Measurements from ENCODE around the gene TENM4.

Gene TENM4

DNA sequence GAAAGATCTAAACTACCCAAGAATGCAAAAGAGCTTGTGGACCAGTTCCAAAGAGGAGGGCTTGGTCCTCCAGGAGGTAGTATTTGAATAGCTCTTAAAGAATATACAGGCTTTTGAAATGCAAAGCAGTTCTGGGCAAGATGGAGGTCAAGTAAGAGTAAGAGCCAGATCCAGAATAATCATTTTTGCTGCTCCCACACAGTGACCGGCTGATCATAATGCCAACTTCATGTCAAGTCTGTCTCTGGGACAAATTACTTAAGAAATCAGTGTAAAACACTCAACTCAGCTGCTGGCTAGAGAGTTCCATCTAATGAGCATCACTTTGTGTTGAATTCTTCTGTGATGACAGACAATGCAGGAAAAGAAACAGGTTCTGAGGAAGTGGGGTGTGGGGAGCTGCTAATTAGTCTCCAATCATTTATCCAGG, 615.2 kb downstream of the TENM4 start:
- ATAC-seq, result no peak
- no peak for TF ChIP-seq GLIS3 (CRISPR knock-in tag; IDR thresholded peaks at IDR 0.05)
- TF ChIP-seq TOX (CRISPR knock-in tag; IDR thresholded peaks at IDR 0.05; ENCODE audit: borderline replicate concordance), result no peak
- no peak for TF ChIP-seq ZFP30 (CRISPR knock-in tag; IDR thresholded peaks at IDR 0.05)
- no peak for TF ChIP-seq SNAI2 (CRISPR knock-in tag; IDR thresholded peaks at IDR 0.05)
- TF ChIP-seq ZNF8 (CRISPR knock-in tag; IDR thresholded peaks at IDR 0.05), result no peak

GRCh38 chr11:78823588-78823987, 617.2 kb downstream of the TENM4 start:
- ATAC-seq, result no peak
- TF ChIP-seq ZFP3 (CRISPR knock-in tag; IDR thresholded peaks at IDR 0.05), result no peak
- TF ChIP-seq, protein P1, sequence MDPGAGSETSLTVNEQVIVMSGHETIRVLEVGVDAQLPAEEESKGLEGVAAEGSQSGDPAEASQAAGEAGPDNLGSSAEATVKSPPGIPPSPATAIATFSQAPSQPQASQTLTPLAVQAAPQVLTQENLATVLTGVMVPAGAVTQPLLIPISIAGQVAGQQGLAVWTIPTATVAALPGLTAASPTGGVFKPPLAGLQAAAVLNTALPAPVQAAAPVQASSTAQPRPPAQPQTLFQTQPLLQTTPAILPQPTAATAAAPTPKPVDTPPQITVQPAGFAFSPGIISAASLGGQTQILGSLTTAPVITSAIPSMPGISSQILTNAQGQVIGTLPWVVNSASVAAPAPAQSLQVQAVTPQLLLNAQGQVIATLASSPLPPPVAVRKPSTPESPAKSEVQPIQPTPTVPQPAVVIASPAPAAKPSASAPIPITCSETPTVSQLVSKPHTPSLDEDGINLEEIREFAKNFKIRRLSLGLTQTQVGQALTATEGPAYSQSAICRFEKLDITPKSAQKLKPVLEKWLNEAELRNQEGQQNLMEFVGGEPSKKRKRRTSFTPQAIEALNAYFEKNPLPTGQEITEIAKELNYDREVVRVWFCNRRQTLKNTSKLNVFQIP (CRISPR knock-in tag; IDR thresholded peaks at IDR 0.05; ENCODE audit: borderline replicate concordance, low read depth), result no peak
- TF ChIP-seq TCF4 (CRISPR knock-in tag; IDR thresholded peaks at IDR 0.05; ENCODE audit: borderline replicate concordance), result no peak
- TF ChIP-seq RARB (CRISPR knock-in tag; IDR thresholded peaks at IDR 0.05), result no peak
- no peak for TF ChIP-seq ZNF565 (CRISPR knock-in tag; conservative IDR thresholded peaks at IDR 0.05; ENCODE audit: low read depth)
- TF ChIP-seq GLIS3 (CRISPR knock-in tag; IDR thresholded peaks at IDR 0.05), result no peak
- no peak for TF ChIP-seq TOX (CRISPR knock-in tag; IDR thresholded peaks at IDR 0.05; ENCODE audit: borderline replicate concordance)
- no peak for TF ChIP-seq TSHZ2 (CRISPR knock-in tag; IDR thresholded peaks at IDR 0.05)

GRCh38 chr11:78822931-78823423, 617.9 kb downstream of the TENM4 start:
- no peak for ATAC-seq
- TF ChIP-seq ZNF70 (CRISPR knock-in tag; IDR thresholded peaks at IDR 0.05) (no peak), RARB (CRISPR knock-in tag; IDR thresholded peaks at IDR 0.05) (no peak)

- no peak for ATAC-seq
- no peak for TF ChIP-seq ZNF565 (CRISPR knock-in tag; conservative IDR thresholded peaks at IDR 0.05; ENCODE audit: low read depth)
- no peak for TF ChIP-seq CREB5 (CRISPR knock-in tag; IDR thresholded peaks at IDR 0.05; ENCODE audit: low read depth)
- TF ChIP-seq CSDC2 (CRISPR knock-in tag; IDR thresholded peaks at IDR 0.05), result no peak
- no peak for TF ChIP-seq ZNF70 (CRISPR knock-in tag; IDR thresholded peaks at IDR 0.05)
- TF ChIP-seq GLIS3 (CRISPR knock-in tag; IDR thresholded peaks at IDR 0.05), result no peak
- no peak for TF ChIP-seq ZNF8 (CRISPR knock-in tag; IDR thresholded peaks at IDR 0.05)
- TF ChIP-seq, protein P1 (CRISPR knock-in tag; IDR thresholded peaks at IDR 0.05; ENCODE audit: borderline replicate concordance, low read depth), result no peak
- TF ChIP-seq TSHZ2 (CRISPR knock-in tag; IDR thresholded peaks at IDR 0.05), result no peak
Observed at GRCh38 chr11:78821371-78822306, 619.2 kb downstream of the TENM4 start.
